ENCODE data around the gene GJC2.
"Not testable (repeated sequence)": the region's sequence is repeated elsewhere in the genome, so short reads cannot be mapped to it uniquely, and the experiment has no call there.

GJC2 gene

GRCh38 chr1:228149406-228150119 lies at the start of gene GJC2:
Gene GJC2 (plus strand): TSS chr1:228149930. CDS start chr1:228157759, 7,829 bp downstream.
- DNase-seq (ENCODE audit: low spot score) = peak; percentile 72

- no peak for DNase-seq (ENCODE audit: low spot score)
These were observed 48.7 kb upstream of the GJC2 start for GRCh38 chr1:228100822-228101613.

- DNase-seq (ENCODE audit: low spot score) = no peak
These were observed 48.1 kb upstream of the GJC2 start for GRCh38 chr1:228101614-228101993.

GRCh38 chr1:228101994-228102790 lies 47.5 kb upstream of the GJC2 start:
- no peak for DNase-seq (ENCODE audit: low spot score)

GRCh38 chr1:228102791-228103620 lies 46.7 kb upstream of the GJC2 start, which contains the start of gene C1orf35:
Gene C1orf35 (minus strand): TSS chr1:228103325. CDS start chr1:228103227, 98 bp downstream.
- DNase-seq (ENCODE audit: low spot score) = peak; percentile 90

GRCh38 chr1:228104526-228105269 lies 45.0 kb upstream of the GJC2 start:
- no peak for DNase-seq (ENCODE audit: low spot score)

- DNase-seq (ENCODE audit: low spot score) = no peak
These were observed 44.3 kb upstream of the GJC2 start for GRCh38 chr1:228105270-228105995.

GRCh38 chr1:228105996-228106799 lies 43.5 kb upstream of the GJC2 start:
- DNase-seq (ENCODE audit: low spot score) = no peak

- no peak for DNase-seq (ENCODE audit: low spot score)
These were observed 43.0 kb upstream of the GJC2 start for GRCh38 chr1:228106800-228107054.

- DNase-seq (ENCODE audit: low spot score) = no peak
These were observed 42.1 kb upstream of the GJC2 start for GRCh38 chr1:228107636-228108035.

- no peak for DNase-seq (ENCODE audit: low spot score)
These were observed 41.6 kb upstream of the GJC2 start for GRCh38 chr1:228108055-228108690.

- DNase-seq (ENCODE audit: low spot score) = no peak
These were observed 41.0 kb upstream of the GJC2 start for GRCh38 chr1:228108742-228109072.

GRCh38 chr1:228109073-228109961 lies 40.4 kb upstream of the GJC2 start, which contains the start of gene MRPL55:
Gene MRPL55 (minus strand): TSS chr1:228109299. CDS start chr1:228108260, 1,039 bp downstream.
- DNase-seq (ENCODE audit: low spot score) = peak; percentile 100

- no peak for DNase-seq (ENCODE audit: low spot score)
These were observed 39.7 kb upstream of the GJC2 start for GRCh38 chr1:228109962-228110488.

GRCh38 chr1:228110556-228110955 lies 39.2 kb upstream of the GJC2 start:
- no peak for DNase-seq (ENCODE audit: low spot score)

GRCh38 chr1:228111315-228111714 lies 38.4 kb upstream of the GJC2 start:
- DNase-seq (ENCODE audit: low spot score) = not testable (repeated sequence)

- DNase-seq (ENCODE audit: low spot score) = no peak
These were observed 37.6 kb upstream of the GJC2 start for GRCh38 chr1:228112167-228112566.

GRCh38 chr1:228112617-228113016 lies 37.1 kb upstream of the GJC2 start:
- DNase-seq (ENCODE audit: low spot score) = no peak
